Cardiac muscle cell (in vitro differentiated cells and primary cell): ENCODE measurements around the gene PTCSC3. TPM values are rescaled to one million over a fixed set of nuclear protein-coding genes. Genes with fewer than 3 reads are reported as not detected.
A peak's percentile ranks its signal among the peaks of the same experiment; 100 is the strongest.
"Not testable (repeated sequence)": the region's sequence is repeated elsewhere in the genome, so short reads cannot be mapped to it uniquely, and the experiment has no call there.

ENCODE experiments used
- DNase-seq, 2 donors: peaks; one replicate each; pipeline versions ENCODE4 v3.0.0 to v3.0.0-alpha.2; 2010 to 2017; ENCODE audit warnings: low read depth in 1 of 2, low spot score in 1 of 2
- H3K27ac ChIP-seq: fragments of 200-600 bp; sonication (generic); 2 replicates; pipeline ENCODE4 v1.5.1; 2016
- H3K27me3 ChIP-seq: fragments of 200-600 bp; sonication (generic); 2 replicates; pipeline ENCODE4 v1.6.0; 2016; ENCODE audit warnings: control low read depth
- H3K36me3 ChIP-seq: fragments of 200-600 bp; sonication (generic); 2 replicates; pipeline ENCODE4 v1.5.1; 2016; ENCODE audit warnings: control low read depth
- H3K4me1 ChIP-seq: fragments of 200-600 bp; sonication (generic); 2 replicates; pipeline ENCODE4 v1.8.1; 2017; ENCODE audit warnings: low read depth, mild to moderate bottlenecking, mixed run types
- H3K4me3 ChIP-seq: fragments of 200-600 bp; sonication (generic); 2 replicates; pipeline ENCODE4 v1.5.1; 2016; ENCODE audit warnings: mild to moderate bottlenecking
- H3K9me3 ChIP-seq: fragments of 200-600 bp; sonication (generic); 2 replicates; pipeline ENCODE4 v1.5.1; 2017; ENCODE audit warnings: low read depth, mild to moderate bottlenecking, control low read depth
- CTCF ChIP-seq: IDR thresholded peaks from 2 replicates; pipeline ENCODE4 v1.5.1; 2012; ENCODE audit warnings: low read depth, mild to moderate bottlenecking, low read length
- polyA plus RNA-seq: library from polyadenylated mRNA; unstranded; fragments of >200 nt; fragmentation: Nextera tagmentation; extraction: Ambion mirVana; gene quantifications from 2 replicates; pipeline ENCODE4 v1.2.1, GENCODE V29; 2016
- total RNA-seq: library from RNA; depleted of rRNA; stranded (reverse); fragments of >200 nt; gene quantifications from 2 replicates; pipeline ENCODE4 v1.2.3, GENCODE V29; 2016

PTCSC3 gene
- total and polyA plus RNA-seq, 2 experiments from 2014 or later = not detected

- Histone ChIP-seq H3K27ac (no peak overlapping the region), H3K27me3 (peaks cover 3% of the 10 kb centered on the region), H3K4me3 (no peak overlapping the region), H3K36me3 (no peaks in the 10 kb centered on the region), H3K4me1 (no peaks in the 10 kb centered on the region), H3K9me3 (no peaks in the 10 kb centered on the region)
- DNase-seq = no peak
- no peak for TF ChIP-seq CTCF
These were observed 46.3 kb downstream of the PTCSC3 start for GRCh38 chr14:36130186-36130585.

- no peaks in the 10 kb centered on the region for H3K36me3 ChIP-seq
- no peaks in the 10 kb centered on the region for H3K27me3 ChIP-seq
- H3K4me1 ChIP-seq = no peaks in the 10 kb centered on the region
- H3K9me3 ChIP-seq = no peaks in the 10 kb centered on the region
- TF ChIP-seq CTCF = no peak
- H3K27ac ChIP-seq = no peak overlapping the region
- no peak overlapping the region for H3K4me3 ChIP-seq
- DNase-seq = no peak
These were observed 47.3 kb downstream of the PTCSC3 start for GRCh38 chr14:36129181-36129580.

- no peaks in the 10 kb centered on the region for H3K9me3 ChIP-seq
- no peak overlapping the region for H3K4me3 ChIP-seq
- no peaks in the 10 kb centered on the region for H3K4me1 ChIP-seq
- TF ChIP-seq CTCF = no peak
- peaks cover 6% of the 10 kb centered on the region for H3K27me3 ChIP-seq
- no peak overlapping the region for H3K27ac ChIP-seq
- H3K36me3 ChIP-seq = no peaks in the 10 kb centered on the region
- DNase-seq = no peak
These were observed 63.2 kb downstream of the PTCSC3 start for GRCh38 chr14:36113341-36113740.

- Histone ChIP-seq H3K4me1 (no peaks in the 10 kb centered on the region), H3K27ac (no peak overlapping the region), H3K27me3 (peaks cover 14% of the 10 kb centered on the region), H3K36me3 (no peaks in the 10 kb centered on the region), H3K4me3 (no peak overlapping the region), H3K9me3 (no peaks in the 10 kb centered on the region)
- no peak for DNase-seq
- no peak for TF ChIP-seq CTCF
These were observed 64.5 kb downstream of the PTCSC3 start for GRCh38 chr14:36111822-36112583.

- peak in 1 of 2 donors; percentile 20 for DNase-seq
- Histone ChIP-seq H3K27ac (no peak overlapping the region), H3K4me1 (no peaks in the 10 kb centered on the region), H3K27me3 (peaks cover 29% of the 10 kb centered on the region), H3K4me3 (no peak overlapping the region), H3K36me3 (no peaks in the 10 kb centered on the region), H3K9me3 (no peaks in the 10 kb centered on the region)
- TF ChIP-seq CTCF = no peak
These were observed 71.1 kb downstream of the PTCSC3 start for GRCh38 chr14:36105401-36105800.

GRCh38 chr14:36104258-36104657, 72.3 kb downstream of the PTCSC3 start:
- not testable (repeated sequence) for DNase-seq, H3K4me3 ChIP-seq, H3K9me3 ChIP-seq, H3K27ac ChIP-seq, H3K36me3 ChIP-seq, H3K4me1 ChIP-seq
- H3K27me3 ChIP-seq = peaks cover 29% of the 10 kb centered on the region
